GM19025 (cell line): ENCODE data around the gene PPM1L.
"Not testable (repeated sequence)": the region's sequence is repeated elsewhere in the genome, so short reads cannot be mapped to it uniquely, and the experiment has no call there.

ENCODE experiments used
- ATAC-seq: cut with Tn5 transposase; IDR thresholded peaks from one replicate; pipeline ENCODE4 v1.9.1; 2021; ENCODE audit warnings: mild to moderate bottlenecking, low read depth, moderate library complexity; ENCODE audit not compliant: unreplicated experiment

The PPM1L gene

GRCh38 chr3:160973067-160973809 is 217.2 kb downstream of the PPM1L start:
- no peak for ATAC-seq

- no peak for ATAC-seq
Measured at GRCh38 chr3:160977773-160978172, 221.7 kb downstream of the PPM1L start.

GRCh38 chr3:160980740-160981139 is 224.7 kb downstream of the PPM1L start:
- no peak for ATAC-seq

DNA sequence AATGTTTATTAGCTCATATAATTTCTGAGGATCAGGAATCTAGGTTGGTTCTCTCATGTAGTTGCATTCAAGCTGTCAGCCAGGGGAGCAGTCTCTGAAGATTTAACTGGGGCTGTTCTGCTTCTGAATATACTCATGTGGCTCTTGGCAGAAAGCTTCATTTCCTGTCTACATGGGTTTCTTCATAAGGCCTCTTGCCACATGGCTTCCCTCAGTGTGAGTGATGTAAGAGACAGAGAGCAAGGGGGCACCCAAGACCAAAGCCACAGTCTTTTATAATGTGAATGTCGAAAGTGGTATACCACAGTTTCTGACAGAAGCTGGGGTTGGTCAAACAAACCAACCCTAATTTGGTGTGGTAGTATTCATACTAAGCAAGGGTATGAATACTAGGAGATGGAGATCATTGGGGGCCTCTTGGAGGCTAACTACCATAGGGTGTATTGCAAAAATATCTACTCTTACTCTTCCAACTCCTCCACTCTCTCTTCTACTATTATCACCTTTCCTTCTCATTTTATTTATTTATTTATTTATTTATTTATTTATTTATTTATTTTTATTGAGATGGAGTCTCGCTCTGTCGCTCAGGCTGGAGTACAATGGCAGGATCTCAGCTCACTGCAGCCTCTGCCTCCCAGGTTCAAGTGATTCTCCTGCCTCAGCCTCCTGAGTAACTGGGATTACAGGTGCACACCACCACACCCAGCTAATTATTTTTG is 225.3 kb downstream of the PPM1L start:
- ATAC-seq = no peak

- no peak for ATAC-seq
Measured at GRCh38 chr3:160982491-160982890, 226.5 kb downstream of the PPM1L start.

DNA sequence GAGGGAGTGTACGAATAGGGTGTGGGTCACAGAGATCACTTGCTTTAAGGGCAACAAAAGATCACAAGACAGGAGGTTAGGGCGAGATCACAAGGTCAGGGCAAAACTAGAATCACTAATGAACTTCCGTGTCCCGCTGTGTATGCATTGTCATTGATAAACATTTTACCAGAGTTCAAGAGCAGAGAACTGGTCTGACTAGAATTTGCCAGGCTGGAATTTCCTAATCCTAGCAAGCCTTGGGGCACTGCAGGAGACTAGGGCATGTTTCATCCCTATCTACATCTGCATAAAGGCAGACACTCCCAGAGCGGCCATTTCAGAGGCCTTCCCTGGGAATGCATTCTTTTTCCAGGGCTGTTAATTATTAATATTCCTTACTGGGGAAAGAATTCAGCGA is 227.9 kb downstream of the PPM1L start:
- not testable (repeated sequence) for ATAC-seq

DNA sequence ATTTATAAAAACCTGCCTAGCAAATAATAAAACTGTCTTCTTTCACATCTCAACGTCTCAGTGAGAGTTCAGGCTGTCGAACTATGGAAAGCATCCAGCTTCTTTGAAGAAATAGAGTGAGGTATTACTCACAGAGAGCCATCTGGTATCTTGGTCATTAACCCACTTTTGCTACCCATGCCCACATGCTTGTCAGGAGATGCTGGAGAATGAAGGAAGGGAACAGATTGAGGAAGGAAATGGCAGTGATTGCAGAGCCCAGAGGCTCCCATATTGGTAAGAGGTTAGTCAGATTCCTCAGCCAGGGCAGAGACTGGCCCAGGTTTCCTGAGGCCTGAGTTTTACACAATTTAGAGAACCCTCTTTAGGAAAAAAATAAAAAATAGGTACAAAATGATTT is 230.0 kb downstream of the PPM1L start:
- no peak for ATAC-seq

DNA sequence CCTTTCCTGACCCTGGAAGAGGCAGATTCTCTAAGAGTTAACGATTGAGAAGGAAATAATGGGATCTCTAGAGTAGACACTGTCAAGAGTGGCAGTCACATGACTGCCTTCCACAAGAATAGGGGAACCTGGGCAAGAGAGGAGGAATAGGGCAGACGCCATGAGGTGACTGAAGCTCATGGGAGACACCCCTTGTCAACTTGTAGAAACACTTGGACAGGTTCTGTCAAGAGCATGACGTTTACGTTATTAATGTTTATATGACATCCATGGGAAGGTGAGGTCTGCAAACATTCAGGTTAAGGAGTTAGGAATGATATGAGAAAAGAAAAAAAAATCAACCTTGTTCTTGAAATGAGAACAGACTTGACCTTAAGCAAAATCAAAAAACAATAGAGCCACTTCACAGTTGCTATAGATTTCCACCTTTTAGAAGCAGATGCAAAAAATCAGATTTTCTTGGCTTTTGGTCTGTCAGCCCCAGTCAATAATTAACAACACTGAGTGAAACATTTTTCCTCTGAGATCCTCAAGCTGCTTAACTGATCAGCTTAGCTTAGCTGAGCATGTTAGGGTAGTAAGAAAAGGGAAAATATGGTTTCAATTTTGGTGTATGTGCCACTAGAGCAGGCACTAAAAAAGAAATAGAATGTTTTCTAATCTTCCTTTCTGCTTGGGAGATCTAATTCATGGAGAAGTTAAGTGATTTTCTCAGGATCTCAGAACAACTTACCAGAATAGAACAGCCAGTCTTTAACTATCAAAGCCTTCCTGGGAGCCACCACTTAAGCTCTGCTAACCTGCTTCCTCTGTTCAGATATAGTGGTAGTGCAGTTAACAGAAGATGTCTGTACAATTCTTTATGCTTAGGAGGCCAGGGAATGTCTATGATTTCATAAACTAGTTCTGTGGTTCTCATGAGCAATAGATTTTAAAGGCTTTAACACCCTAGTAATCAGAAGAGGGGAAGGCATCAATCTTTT is 232.2 kb downstream of the PPM1L start:
- ATAC-seq = no peak

GRCh38 chr3:160990446-160990845 is 234.4 kb downstream of the PPM1L start:
- ATAC-seq = no peak

DNA sequence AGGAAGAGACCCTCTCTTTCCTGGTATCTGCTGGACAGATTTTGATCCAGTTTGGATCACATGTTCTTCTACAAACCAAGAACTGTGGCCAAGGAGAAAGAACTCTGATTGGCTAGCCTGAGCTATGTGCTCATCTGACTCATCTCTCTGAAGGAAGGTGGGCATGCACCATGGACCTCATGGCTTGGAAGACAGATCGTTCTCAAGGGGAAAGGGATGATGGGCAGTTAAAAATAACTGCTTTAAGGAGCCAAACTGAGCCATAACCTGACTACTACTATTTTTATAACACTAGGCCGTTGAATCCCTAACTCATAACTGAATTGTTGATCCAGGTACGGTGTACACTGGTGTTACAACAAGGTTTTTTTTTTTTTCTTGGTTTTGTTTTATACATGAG is 236.7 kb downstream of the PPM1L start:
- no peak for ATAC-seq

GRCh38 chr3:160996811-160997210 is 240.8 kb downstream of the PPM1L start:
- no peak for ATAC-seq

DNA sequence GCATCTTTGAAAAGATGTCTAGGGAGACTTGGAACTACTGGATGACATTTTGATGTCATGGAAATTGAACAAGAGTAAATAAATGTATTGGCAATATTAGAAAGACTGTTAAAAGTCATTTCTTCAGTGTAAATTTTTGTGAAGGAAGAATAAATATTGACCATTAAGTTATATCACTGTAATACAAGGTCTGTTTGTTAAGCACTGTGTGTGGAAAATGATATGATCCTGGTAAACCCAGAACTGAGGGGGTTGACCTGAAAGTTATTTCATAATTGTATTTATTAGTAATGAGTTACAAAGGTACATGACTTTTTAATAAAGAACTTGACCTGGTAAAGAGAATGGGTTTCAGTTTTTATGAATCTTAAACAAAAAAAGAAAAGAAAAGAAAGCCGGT is 242.6 kb downstream of the PPM1L start:
- no peak for ATAC-seq

DNA sequence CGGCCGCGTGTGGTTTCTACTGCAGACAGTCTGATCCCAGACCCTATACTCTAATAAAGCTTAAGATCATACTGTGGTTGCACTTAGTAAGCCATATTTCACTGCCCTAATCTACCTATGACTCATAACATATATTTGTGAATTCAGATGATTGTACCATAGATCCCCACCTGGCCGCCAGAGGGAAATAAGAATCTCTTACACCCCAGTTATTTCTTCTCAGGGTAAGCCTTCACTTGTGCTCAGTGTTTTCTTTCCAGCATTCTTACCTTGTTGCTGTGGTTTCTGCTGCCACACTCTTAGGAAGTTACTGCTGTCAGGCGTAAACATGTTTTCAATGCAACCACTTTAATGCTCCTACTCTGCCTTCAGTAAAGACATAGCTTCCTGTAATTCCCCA is 243.2 kb downstream of the PPM1L start:
- ATAC-seq = no peak

DNA sequence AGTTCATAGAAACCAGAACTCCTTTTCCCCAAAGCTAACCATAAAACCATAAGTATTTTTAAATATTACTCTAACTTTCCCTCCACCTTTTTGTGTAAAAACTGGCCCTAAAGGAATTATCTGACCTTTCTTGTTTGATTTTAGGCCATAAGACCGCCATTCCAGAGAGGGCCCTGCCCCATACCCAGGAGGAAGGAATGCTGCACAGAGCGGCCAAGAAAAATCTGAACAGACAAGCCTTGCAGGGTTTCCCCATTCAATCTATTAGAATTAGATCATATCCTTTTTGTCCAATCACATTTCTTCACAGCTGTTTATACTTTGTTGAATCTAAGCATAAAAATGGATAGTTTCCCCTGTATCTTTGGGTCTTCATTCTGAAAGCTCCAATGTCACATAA is 252.1 kb downstream of the PPM1L start:
- no peak for ATAC-seq

DNA sequence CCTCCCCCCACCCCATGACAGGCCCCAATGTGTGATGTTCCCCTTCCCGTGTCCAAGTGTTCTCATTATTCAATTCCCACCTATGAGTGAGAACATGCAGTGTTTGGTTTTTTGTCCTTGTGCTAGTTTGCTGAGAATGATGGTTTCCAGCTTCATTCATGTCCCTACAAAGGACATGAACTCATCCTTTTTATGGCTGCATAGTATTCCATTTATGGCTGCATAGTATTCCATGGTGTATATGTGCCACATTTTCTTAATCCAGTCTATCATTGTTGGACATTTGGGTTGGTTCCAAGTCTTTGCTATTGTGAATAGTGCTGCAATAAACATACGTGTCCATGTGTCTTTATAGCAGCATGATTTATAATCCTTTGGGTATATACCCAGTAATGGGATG is 254.1 kb downstream of the PPM1L start:
- ATAC-seq = not testable (repeated sequence)

DNA sequence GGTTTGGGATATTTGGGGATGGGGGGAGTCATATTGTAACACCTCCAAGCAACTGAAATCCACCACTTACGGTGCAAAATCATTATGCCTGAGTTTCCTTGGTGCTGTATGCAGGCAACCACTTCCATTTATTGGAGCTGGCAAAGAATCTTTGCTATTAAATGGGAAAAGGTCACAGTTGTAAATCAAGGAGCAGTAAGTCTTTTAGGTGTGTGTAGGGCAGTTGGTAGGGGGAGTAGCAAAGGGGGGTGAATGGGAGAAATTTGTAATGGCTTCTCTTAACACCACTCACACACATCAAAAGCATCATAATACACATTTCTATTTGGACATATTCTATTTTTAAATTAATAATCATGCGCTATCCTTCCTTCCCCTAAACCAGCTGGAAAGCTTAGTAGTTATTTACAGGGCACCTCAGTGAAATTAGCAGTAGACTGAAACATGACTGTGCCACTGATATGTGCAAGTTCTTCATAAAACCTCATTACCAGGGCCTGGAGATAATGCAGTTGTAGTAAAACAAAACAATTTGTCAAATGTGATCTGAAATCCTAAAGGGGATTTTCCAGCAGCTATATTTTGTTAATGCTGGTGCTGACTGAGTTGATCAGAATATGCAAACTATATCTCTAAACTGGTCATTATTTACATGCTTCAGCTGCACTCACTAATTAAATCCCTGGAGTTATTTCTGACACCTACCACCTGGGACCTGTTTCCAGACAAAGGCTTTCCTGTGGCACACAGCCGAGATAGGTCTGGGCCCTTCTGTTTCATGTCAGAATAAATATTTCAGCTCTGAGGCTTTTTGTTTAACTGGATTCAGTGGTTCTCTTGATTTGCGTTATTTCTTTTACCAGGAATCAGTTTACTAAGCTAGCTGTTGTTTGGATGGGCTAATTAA is 259.1 kb downstream of the PPM1L start:
- no peak for ATAC-seq

GRCh38 chr3:161016417-161017313 is 260.6 kb downstream of the PPM1L start:
- no peak for ATAC-seq

- no peak for ATAC-seq
Measured at GRCh38 chr3:161017971-161018370, 261.9 kb downstream of the PPM1L start.

GRCh38 chr3:161020256-161020655 is 264.2 kb downstream of the PPM1L start:
- no peak for ATAC-seq
